22Rv1 (cell line): ENCODE results near the gene JARID2.

Experiments
- ZFX ChIP-seq: fragments of 450-650 bp; IDR thresholded peaks from 2 replicates; pipeline ENCODE4 v1.6.1; 2017; ENCODE audit warnings: antibody characterized with exemption, borderline replicate concordance
- TF ChIP-seq, protein P1 (sequence below): fragments of 450-650 bp; IDR thresholded peaks from 2 replicates; pipeline ENCODE4 v1.5.1; 2017; ENCODE audit warnings: mild to moderate bottlenecking

DNA sequence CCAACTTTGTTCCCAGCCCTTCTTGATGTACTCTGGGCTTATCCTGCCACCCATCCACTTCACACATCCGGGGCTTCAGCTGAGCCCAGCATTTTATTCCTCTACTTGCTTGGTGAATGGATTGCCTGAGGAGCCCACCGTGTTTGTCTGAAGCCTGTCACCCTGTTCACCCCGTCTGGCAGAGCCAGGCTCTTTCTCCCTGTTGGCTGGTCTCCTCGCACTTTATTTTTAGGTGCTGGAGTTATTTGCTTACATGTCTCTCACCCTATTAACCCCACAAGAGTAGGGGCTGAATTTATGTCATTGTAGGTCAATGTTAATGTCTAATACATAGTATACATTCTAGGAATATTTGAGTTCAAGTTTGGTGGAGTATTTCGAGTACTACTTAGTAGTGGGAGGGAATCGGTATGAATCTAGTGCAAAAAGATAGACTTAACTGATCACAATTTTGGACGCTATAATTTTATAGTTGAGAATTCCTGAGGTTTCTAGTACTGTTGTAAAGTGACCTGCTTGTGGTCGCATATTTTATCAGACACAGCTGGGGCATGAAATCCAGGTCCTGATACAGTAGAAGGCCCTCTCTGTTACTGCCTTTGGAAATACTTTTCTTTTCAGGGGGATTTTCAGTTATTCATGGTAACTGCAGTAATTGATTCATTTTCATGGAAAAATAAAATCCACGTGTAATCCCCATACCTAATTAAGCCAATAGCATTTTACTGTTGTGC, 10.8 kb downstream of the JARID2 start:
- TF ChIP-seq, protein P1, sequence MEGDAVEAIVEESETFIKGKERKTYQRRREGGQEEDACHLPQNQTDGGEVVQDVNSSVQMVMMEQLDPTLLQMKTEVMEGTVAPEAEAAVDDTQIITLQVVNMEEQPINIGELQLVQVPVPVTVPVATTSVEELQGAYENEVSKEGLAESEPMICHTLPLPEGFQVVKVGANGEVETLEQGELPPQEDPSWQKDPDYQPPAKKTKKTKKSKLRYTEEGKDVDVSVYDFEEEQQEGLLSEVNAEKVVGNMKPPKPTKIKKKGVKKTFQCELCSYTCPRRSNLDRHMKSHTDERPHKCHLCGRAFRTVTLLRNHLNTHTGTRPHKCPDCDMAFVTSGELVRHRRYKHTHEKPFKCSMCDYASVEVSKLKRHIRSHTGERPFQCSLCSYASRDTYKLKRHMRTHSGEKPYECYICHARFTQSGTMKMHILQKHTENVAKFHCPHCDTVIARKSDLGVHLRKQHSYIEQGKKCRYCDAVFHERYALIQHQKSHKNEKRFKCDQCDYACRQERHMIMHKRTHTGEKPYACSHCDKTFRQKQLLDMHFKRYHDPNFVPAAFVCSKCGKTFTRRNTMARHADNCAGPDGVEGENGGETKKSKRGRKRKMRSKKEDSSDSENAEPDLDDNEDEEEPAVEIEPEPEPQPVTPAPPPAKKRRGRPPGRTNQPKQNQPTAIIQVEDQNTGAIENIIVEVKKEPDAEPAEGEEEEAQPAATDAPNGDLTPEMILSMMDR = no peak
- TF ChIP-seq ZFX = no peak
